Measurements from ENCODE around the gene CD164L2. TPM values are rescaled to one million over a fixed set of nuclear protein-coding genes. Genes with fewer than 3 reads are reported as not detected.
A peak's percentile ranks its signal among the peaks of the same experiment; 100 is the strongest.

Gene CD164L2
- total and polyA plus RNA-seq, 2 experiments from 2014 or later, result 2.0 to 2.8 TPM

GRCh38 chr1:27368869-27369582 is 14.1 kb downstream of the CD164L2 start:
- no peaks in the 10 kb centered on the region for H3K9me3 Mint-ChIP-seq
- Histone ChIP-seq H3F3A (replicated peaks; ENCODE audit: low read depth) (peaks cover 17% of the 10 kb centered on the region; the same call in 1 of the 2 replicates), H3K27ac (ENCODE audit: low read depth) (no peak overlapping the region), H2AFZ (no peak overlapping the region), H3K4me2 (no peak overlapping the region), H3K9me2 (ENCODE audit: insufficient read depth) (no peaks in the 10 kb centered on the region), H3K4me1 (ENCODE audit: insufficient read depth) (peaks cover 16% of the 10 kb centered on the region), H3K4me3 (no peak overlapping the region), H3K36me3 (ENCODE audit: insufficient read depth) (no peaks in the 10 kb centered on the region), H4K20me1 (replicated peaks; ENCODE audit: insufficient read depth) (no peaks in the 10 kb centered on the region), H3K79me2 (replicated peaks; ENCODE audit: insufficient read depth) (no peaks in the 10 kb centered on the region), H3K27me3 (ENCODE audit: insufficient read depth) (no peaks in the 10 kb centered on the region)
- H3K27ac Mint-ChIP-seq, result no peak overlapping the region
- no peak for ATAC-seq
- H3K4me3 Mint-ChIP-seq, result peak overlapping the region; percentile 48; the same call in 1 of the 3 replicates
- H3K27me3 Mint-ChIP-seq (ENCODE audit: insufficient read depth, low read depth, poor library complexity), result peaks cover 9% of the 10 kb centered on the region
- H3K36me3 Mint-ChIP-seq (ENCODE audit: low read depth), result no peaks in the 10 kb centered on the region
- DNase-seq (ENCODE audit: low spot score), result peak; percentile 51
- TF ChIP-seq, protein P1, sequence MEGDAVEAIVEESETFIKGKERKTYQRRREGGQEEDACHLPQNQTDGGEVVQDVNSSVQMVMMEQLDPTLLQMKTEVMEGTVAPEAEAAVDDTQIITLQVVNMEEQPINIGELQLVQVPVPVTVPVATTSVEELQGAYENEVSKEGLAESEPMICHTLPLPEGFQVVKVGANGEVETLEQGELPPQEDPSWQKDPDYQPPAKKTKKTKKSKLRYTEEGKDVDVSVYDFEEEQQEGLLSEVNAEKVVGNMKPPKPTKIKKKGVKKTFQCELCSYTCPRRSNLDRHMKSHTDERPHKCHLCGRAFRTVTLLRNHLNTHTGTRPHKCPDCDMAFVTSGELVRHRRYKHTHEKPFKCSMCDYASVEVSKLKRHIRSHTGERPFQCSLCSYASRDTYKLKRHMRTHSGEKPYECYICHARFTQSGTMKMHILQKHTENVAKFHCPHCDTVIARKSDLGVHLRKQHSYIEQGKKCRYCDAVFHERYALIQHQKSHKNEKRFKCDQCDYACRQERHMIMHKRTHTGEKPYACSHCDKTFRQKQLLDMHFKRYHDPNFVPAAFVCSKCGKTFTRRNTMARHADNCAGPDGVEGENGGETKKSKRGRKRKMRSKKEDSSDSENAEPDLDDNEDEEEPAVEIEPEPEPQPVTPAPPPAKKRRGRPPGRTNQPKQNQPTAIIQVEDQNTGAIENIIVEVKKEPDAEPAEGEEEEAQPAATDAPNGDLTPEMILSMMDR (conservative IDR thresholded peaks at IDR 0.05; ENCODE audit: low read depth in 2 of 2), result peak; percentile 42 to 52
- TF ChIP-seq, protein P2, sequence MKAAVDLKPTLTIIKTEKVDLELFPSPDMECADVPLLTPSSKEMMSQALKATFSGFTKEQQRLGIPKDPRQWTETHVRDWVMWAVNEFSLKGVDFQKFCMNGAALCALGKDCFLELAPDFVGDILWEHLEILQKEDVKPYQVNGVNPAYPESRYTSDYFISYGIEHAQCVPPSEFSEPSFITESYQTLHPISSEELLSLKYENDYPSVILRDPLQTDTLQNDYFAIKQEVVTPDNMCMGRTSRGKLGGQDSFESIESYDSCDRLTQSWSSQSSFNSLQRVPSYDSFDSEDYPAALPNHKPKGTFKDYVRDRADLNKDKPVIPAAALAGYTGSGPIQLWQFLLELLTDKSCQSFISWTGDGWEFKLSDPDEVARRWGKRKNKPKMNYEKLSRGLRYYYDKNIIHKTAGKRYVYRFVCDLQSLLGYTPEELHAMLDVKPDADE (IDR thresholded peaks at IDR 0.05), result no peak
- peaks cover 26% of the 10 kb centered on the region for H3K4me1 Mint-ChIP-seq

- Mint-ChIP-seq H3K36me3 (ENCODE audit: low read depth) (no peaks in the 10 kb centered on the region), H3K27me3 (ENCODE audit: insufficient read depth, low read depth, poor library complexity) (peaks cover 11% of the 10 kb centered on the region), H3K4me3 (peak overlapping the region; percentile 82), H3K27ac (no peak overlapping the region), H3K4me1 (peaks cover 27% of the 10 kb centered on the region), H3K9me3 (no peaks in the 10 kb centered on the region)
- TF ChIP-seq EZH2phosphoT487 (IDR thresholded peaks at IDR 0.05; ENCODE audit: unreplicated experiment), result no peak
- TF ChIP-seq, protein P1 (conservative IDR thresholded peaks at IDR 0.05; ENCODE audit: low read depth in 2 of 2), result peak in 1 of 2 experiments; percentile 16; a peak in 1 of 4 replicates
- TF ChIP-seq POLR2AphosphoS5 (IDR thresholded peaks at IDR 0.05; ENCODE audit: low read depth), result no peak; the same call in 1 of the 2 replicates
- TF ChIP-seq ZNF331 (CRISPR knock-in tag; IDR thresholded peaks at IDR 0.05; ENCODE audit: low read depth), result no peak
- no peak for TF ChIP-seq ZNF114 (CRISPR knock-in tag; IDR thresholded peaks at IDR 0.05)
- no peak for TF ChIP-seq EZH2 (IDR thresholded peaks at IDR 0.05; ENCODE audit: low read depth, unreplicated experiment)
- Histone ChIP-seq H3K4me2 (peak overlapping the region; percentile 99), H3K4me1 (ENCODE audit: insufficient read depth) (peaks cover 16% of the 10 kb centered on the region), H3K27me3 (ENCODE audit: insufficient read depth) (0 out of 2 replicates have a peak, but pooled peaks cover 2% of the 10 kb centered on the region), H3K27ac (ENCODE audit: low read depth) (peak overlapping the region; percentile 80; the same call in 1 of the 2 replicates), H3F3A (replicated peaks; ENCODE audit: low read depth) (peaks cover 17% of the 10 kb centered on the region; the same call in 1 of the 2 replicates), H3K36me3 (ENCODE audit: insufficient read depth) (no peaks in the 10 kb centered on the region), H4K20me1 (replicated peaks; ENCODE audit: insufficient read depth) (no peaks in the 10 kb centered on the region), H3K4me3 (peak overlapping the region; percentile 89), H3K79me2 (replicated peaks; ENCODE audit: insufficient read depth) (no peaks in the 10 kb centered on the region), H3K9me2 (ENCODE audit: insufficient read depth) (no peaks in the 10 kb centered on the region), H2AFZ (peak overlapping the region; percentile 100)
- ATAC-seq (peak; percentile 13), DNase-seq (ENCODE audit: low spot score) (peak; percentile 32)
Observed at GRCh38 chr1:27367160-27367650, 15.9 kb downstream of the CD164L2 start.

Measured in GM23338 (cell line).